GM23338 (cell line): ENCODE data around the gene CRACR2A. TPM values are rescaled to one million over a fixed set of nuclear protein-coding genes. Genes with fewer than 3 reads are reported as not detected.

Experiments
- EZH2phosphoT487 ChIP-seq: fragments of 200-600 bp; sonication (generic); IDR thresholded peaks from one replicate; pipeline ENCODE4 v1.8.1; 2018; ENCODE audit warnings: antibody characterized with exemption; ENCODE audit not compliant: unreplicated experiment
- POLR2AphosphoS5 ChIP-seq: IDR thresholded peaks from 2 replicates; pipeline ENCODE4 v1.6.1; 2016; ENCODE audit warnings: antibody characterized with exemption, low read depth
- polyA plus RNA-seq: library from polyadenylated mRNA; unstranded; fragments of >200 nt; fragmentation: Nextera tagmentation; extraction: Ambion mirVana; gene quantifications from 2 replicates; pipeline ENCODE4 v1.2.1, GENCODE V29; 2016
- total RNA-seq: library from RNA; depleted of rRNA; stranded (reverse); fragments of >200 nt; shearing (Covaris generic); gene quantifications from 2 replicates; pipeline ENCODE4 v1.2.3, GENCODE V29; 2014
- TF ChIP-seq, protein P1 (sequence below), 2 experiments: fragments of 200-600 bp in 1 of 2; sonication (generic) in 1 of 2; conservative IDR thresholded peaks; 2 replicates each; pipeline versions ENCODE4 v1.5.1 to v1.6.1; 2016 to 2017; ENCODE audit warnings: antibody characterized with exemption in 2 of 2, low read depth in 2 of 2, mild to moderate bottlenecking in 2 of 2, moderate library complexity in 1 of 2
- TF ChIP-seq, protein P2 (sequence below): fragments of 250-450 bp; sonication (Bioruptor Pico); IDR thresholded peaks from 2 replicates; pipeline ENCODE4 v1.5.0; 2020; ENCODE audit warnings: mild to moderate bottlenecking, moderate library complexity
- TF ChIP-seq, protein P3 (sequence below): IDR thresholded peaks from 2 replicates; pipeline ENCODE4 v1.6.1; 2016; ENCODE audit warnings: antibody characterized with exemption

The CRACR2A gene
- total and polyA plus RNA-seq, 2 experiments from 2014 or later = 1.5 to 3.0 TPM

DNA sequence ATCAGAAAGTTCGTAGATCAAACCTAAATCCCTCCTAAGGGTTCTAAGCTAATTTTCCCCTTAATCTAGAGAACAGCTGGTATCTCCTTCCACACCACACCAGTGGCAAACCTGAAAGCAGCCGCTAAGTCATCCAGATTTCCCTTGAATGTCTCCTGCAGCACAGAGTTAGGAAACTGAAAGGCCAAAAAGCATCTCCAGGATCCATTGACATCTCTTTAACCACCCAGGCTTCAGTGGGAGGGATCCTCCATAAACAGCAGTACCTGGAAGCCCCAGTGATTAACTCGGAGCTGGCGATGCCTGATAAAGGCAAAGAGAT lies 47.6 kb downstream of the CRACR2A start (continued):
- TF ChIP-seq, protein P1, sequence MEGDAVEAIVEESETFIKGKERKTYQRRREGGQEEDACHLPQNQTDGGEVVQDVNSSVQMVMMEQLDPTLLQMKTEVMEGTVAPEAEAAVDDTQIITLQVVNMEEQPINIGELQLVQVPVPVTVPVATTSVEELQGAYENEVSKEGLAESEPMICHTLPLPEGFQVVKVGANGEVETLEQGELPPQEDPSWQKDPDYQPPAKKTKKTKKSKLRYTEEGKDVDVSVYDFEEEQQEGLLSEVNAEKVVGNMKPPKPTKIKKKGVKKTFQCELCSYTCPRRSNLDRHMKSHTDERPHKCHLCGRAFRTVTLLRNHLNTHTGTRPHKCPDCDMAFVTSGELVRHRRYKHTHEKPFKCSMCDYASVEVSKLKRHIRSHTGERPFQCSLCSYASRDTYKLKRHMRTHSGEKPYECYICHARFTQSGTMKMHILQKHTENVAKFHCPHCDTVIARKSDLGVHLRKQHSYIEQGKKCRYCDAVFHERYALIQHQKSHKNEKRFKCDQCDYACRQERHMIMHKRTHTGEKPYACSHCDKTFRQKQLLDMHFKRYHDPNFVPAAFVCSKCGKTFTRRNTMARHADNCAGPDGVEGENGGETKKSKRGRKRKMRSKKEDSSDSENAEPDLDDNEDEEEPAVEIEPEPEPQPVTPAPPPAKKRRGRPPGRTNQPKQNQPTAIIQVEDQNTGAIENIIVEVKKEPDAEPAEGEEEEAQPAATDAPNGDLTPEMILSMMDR (conservative IDR thresholded peaks at IDR 0.05; ENCODE audit: low read depth in 2 of 2) = no peak
- no peak for TF ChIP-seq EZH2phosphoT487
- TF ChIP-seq, protein P2, sequence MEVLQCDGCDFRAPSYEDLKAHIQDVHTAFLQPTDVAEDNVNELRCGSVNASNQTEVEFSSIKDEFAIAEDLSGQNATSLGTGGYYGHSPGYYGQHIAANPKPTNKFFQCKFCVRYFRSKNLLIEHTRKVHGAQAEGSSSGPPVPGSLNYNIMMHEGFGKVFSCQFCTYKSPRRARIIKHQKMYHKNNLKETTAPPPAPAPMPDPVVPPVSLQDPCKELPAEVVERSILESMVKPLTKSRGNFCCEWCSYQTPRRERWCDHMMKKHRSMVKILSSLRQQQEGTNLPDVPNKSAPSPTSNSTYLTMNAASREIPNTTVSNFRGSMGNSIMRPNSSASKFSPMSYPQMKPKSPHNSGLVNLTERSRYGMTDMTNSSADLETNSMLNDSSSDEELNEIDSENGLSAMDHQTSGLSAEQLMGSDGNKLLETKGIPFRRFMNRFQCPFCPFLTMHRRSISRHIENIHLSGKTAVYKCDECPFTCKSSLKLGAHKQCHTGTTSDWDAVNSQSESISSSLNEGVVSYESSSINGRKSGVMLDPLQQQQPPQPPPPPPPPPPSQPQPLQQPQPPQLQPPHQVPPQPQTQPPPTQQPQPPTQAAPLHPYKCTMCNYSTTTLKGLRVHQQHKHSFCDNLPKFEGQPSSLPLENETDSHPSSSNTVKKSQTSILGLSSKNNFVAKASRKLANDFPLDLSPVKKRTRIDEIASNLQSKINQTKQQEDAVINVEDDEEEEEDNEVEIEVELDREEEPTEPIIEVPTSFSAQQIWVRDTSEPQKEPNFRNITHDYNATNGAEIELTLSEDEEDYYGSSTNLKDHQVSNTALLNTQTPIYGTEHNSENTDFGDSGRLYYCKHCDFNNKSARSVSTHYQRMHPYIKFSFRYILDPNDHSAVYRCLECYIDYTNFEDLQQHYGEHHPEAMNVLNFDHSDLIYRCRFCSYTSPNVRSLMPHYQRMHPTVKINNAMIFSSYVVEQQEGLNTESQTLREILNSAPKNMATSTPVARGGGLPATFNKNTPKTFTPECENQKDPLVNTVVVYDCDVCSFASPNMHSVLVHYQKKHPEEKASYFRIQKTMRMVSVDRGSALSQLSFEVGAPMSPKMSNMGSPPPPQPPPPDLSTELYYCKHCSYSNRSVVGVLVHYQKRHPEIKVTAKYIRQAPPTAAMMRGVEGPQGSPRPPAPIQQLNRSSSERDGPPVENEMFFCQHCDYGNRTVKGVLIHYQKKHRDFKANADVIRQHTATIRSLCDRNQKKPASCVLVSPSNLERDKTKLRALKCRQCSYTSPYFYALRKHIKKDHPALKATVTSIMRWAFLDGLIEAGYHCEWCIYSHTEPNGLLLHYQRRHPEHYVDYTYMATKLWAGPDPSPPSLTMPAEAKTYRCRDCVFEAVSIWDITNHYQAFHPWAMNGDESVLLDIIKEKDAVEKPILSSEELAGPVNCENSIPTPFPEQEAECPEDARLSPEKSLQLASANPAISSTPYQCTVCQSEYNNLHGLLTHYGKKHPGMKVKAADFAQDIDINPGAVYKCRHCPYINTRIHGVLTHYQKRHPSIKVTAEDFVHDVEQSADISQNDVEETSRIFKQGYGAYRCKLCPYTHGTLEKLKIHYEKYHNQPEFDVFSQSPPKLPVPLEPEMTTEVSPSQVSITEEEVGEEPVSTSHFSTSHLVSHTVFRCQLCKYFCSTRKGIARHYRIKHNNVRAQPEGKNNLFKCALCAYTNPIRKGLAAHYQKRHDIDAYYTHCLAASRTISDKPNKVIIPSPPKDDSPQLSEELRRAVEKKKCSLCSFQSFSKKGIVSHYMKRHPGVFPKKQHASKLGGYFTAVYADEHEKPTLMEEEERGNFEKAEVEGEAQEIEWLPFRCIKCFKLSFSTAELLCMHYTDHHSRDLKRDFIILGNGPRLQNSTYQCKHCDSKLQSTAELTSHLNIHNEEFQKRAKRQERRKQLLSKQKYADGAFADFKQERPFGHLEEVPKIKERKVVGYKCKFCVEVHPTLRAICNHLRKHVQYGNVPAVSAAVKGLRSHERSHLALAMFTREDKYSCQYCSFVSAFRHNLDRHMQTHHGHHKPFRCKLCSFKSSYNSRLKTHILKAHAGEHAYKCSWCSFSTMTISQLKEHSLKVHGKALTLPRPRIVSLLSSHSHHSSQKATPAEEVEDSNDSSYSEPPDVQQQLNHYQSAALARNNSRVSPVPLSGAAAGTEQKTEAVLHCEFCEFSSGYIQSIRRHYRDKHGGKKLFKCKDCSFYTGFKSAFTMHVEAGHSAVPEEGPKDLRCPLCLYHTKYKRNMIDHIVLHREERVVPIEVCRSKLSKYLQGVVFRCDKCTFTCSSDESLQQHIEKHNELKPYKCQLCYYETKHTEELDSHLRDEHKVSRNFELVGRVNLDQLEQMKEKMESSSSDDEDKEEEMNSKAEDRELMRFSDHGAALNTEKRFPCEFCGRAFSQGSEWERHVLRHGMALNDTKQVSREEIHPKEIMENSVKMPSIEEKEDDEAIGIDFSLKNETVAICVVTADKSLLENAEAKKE (CRISPR knock-in tag) = no peak
- TF ChIP-seq POLR2AphosphoS5 = no peak
- TF ChIP-seq, protein P3, sequence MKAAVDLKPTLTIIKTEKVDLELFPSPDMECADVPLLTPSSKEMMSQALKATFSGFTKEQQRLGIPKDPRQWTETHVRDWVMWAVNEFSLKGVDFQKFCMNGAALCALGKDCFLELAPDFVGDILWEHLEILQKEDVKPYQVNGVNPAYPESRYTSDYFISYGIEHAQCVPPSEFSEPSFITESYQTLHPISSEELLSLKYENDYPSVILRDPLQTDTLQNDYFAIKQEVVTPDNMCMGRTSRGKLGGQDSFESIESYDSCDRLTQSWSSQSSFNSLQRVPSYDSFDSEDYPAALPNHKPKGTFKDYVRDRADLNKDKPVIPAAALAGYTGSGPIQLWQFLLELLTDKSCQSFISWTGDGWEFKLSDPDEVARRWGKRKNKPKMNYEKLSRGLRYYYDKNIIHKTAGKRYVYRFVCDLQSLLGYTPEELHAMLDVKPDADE = no peak
